ENCODE results near the gene PSTPIP2.

The PSTPIP2 gene

DNA sequence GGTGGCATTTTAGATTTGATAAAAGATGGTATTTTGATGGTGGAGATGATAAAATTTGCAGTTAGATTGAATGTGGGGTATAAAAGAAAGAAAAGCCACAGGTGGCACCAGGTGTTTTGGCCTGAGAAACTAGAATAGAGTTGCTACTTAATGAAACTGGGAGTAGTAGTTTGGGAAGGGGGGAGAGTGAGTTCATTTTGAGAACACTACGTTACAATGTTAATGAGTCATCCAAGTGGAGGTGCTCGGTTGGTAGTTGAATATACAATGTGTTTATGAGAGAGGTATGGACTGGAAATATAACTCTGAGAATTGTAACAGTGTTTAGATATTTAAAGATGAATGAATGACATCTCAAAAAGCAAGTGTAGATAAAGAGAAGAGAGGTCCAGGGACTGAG lies 131.3 kb downstream of the PSTPIP2 start:
- DNase-seq = no peak

GRCh38 chr18:45939236-45939635 lies 132.8 kb downstream of the PSTPIP2 start:
- DNase-seq = no peak

DNA sequence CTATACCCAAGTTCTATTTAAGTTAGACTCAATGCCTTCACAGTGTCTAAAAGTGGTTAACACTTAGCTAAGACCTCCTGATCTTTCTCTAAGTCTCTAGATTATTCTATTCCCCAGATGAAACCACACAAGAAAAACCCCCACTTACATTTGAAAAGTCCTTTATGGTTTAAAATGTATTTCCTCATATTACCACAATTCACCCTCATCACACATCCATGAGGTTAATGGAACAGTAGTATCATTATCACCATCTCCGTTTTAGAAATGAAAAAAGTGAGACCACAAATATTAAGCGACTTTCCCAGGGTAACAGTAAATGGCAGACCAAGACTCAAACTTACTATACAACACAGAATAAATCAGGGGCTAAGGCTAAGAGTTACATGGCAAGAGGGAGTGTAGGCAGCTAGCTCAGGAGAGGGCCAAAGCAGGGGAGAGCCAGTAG lies 133.5 kb downstream of the PSTPIP2 start:
- no peak for DNase-seq

DNA sequence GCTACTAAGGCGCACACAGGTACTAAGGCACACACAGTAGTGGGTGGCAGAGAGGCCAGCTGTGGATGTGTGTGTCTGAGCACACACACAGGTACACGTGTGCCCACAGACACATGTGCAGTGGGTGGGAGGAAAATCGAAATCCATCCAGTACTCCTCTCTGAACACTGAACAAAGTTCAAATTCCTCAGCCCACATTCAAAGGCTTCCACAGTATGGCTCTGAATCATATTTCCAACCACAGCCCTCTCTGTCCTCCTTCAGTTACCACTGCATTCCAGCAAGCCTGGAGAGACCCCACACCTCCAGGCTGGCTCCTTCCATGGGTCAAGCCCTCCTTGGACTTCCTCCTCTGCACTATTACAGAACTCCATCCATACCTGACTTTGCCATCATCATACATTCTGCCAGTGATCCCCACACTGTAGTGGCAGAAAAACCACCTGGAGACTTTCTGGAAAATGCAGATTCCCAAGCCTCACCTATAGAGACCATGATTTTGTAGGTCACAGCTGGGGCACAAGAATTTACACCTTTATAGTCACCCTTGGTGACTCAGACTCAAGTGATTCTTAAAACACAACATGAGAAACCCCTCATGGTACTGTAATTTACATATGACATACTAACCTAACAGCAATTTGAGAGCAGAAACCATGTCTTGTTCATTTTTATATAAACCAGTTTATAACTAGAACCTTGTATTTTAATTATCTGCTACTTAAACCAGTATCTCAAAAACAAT lies 136.3 kb downstream of the PSTPIP2 start:
- DNase-seq = no peak
